ENCODE data around the gene RASGRF2.
"Not testable (repeated sequence)": the region's sequence is repeated elsewhere in the genome, so short reads cannot be mapped to it uniquely, and the experiment has no call there.

The RASGRF2 gene

DNA sequence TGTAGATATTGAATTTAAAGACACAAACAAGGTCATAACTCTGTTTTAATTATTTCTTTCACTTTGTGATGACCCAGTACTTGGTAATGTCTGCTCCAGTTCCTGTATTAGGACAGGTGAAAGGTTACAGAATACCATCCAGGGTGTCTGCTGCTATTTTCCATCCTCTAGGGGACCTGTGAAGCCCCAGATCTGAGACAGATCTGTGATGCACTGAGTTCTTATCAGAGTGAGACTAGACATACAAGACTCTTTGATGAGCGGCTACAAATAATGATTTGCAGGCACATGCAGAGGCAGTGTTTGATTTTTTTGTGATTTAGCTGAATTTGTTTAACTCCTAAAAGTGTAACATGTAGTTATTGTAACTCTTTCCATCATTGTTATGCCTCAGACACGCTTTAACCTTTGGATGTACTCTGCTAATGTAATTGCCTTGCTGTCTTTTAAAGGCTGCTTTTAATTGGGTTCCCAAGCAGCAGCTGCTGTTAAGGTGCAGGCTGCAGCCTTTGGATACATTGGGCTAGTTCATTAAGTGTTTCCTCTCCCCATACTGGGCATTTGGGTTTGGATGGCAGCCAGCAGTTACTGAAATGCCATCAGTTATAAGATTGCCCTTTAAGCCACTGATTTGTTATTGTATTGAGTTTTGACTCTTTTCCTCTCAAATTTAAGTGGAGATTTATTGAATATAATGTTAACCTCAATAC is 63.3 kb downstream of the RASGRF2 start:
- no peak for DNase-seq

DNA sequence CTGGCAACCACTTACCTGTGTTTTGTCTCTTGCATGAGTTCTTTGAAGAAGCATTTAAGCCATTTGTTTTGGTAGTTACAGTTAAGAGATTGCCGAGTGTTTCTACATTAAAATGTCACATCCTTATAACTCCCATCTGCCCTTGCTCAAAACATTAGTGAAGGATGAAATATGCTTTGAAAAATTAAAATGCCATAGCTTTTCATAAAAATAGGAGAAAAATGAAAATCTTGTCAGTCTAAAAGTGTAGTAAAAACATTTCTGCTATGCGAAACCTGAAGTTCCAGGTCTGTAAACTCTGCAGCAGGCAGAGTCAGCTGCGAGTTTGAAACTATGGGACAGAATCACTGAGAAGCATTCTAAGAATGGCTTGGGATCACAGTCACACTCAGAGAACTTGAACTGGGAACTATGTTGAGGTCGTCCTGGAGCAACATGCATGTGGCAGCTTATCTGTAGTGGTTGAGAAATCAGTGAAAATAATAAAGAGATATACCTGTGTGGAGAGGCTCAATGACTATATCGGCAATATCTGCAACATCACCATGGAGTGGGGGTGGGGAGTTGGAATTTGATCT is 67.4 kb downstream of the RASGRF2 start:
- no peak for DNase-seq

DNA sequence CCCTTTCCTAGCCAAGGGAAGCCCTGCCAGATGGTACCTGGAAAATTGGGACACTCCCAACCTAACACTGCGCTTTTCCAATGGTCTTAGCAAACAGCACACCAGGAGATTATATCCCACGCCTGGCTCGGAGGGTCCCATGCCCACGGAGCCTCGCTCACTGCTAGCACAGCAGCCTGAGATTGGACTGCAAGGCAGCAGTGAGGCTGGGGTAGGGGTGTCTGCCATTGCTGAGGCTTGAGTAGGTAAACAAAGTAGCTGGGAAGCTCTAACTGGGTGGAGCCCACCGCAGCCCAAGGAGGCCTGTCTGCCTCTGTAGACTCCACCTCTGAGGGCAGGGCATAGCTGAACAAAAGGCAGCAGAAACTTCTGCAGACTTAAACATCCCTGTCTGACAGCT is 68.7 kb downstream of the RASGRF2 start:
- DNase-seq, result not testable (repeated sequence)

DNA sequence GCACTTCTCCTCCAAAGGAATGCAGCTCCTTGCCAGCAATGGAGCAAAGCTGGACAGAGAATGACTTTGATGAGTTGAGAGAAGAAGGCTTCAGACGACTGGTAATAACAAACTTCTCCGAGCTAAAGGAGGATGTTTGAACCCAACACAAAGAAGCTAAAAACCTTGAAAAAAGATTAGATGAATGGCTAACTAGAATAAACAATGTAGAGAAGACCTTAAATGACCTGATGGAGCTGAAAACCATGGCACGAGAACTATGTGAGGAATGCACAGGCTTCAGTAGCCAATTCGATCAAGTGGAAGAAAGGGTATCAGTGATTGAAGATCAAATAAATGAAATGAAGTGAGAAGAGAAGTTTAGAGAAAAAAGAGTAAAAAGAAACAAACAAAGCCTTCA is 69.6 kb downstream of the RASGRF2 start:
- DNase-seq, result not testable (repeated sequence)

DNA sequence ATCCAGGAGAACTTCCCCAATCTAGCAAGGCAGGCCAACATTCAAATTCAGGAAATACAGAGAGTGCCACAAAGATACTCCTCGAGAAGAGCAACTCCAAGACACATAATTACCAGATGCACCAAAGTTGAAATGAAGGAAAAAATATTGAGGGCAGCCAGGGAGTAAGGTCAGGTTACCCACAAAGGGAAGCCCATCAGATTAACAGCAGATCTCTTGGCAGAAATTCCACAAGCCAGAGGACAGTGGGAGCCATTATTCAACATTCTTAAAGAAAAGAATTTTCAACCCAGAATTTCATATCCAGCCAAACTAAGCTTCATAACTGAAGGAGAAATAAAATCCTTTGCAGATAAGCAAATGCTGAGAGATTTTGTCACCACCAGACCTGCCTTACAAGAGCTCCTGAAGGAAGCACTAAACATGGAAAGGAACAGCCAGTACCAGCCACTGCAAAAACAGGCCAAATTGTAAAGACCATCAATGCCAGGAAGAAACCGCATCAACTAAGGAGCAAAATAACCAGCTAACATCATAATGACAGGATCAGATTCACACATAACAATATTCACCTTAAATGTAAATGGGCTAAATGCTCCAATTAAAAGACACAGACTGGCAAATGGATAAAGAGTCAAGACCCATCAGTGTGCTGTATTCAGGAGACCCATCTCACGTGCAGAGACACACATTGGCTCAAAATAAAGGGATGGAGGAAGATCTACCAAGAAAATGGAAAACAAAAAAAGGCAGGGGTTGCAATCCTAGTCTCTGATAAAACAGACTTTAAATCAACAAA is 70.3 kb downstream of the RASGRF2 start:
- not testable (repeated sequence) for DNase-seq

DNA sequence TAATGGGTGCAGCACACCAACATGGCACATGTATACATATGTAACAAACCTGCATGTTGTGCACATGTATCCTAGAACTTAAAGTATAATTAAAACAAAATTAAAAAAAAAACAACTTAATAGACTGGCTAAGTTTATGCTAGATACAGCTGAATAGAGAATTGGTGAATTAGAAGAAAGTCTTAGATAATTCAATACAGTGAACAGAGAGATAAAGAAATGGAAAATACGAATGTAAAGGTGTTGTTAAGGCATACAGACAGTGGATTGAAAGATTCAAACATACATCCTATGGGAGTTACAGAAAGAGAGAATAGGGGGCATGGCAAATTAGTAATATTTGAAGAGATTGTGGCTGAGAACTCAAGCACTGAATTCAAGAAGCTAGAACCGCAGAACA is 75.4 kb downstream of the RASGRF2 start:
- DNase-seq, result no peak

DNA sequence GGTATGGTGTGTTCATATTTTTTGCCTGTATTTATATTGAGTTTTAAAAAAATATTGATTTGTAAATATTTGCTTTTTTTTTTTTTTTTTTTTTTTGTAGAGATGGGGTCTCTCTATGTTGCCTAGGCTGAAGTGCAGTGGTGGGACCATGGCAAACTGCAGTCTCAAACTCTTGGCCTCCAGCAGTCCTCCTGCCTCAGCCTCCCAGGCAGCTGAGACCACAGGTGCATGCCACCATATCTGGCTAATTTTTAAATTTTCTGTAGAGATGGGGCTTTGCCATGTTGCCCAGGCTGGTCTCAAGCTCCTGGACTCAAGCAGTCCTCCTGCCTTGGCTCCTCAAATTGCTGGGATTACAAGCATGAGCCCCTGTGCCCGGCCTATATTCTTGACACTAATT is 78.3 kb downstream of the RASGRF2 start:
- no peak for DNase-seq

DNA sequence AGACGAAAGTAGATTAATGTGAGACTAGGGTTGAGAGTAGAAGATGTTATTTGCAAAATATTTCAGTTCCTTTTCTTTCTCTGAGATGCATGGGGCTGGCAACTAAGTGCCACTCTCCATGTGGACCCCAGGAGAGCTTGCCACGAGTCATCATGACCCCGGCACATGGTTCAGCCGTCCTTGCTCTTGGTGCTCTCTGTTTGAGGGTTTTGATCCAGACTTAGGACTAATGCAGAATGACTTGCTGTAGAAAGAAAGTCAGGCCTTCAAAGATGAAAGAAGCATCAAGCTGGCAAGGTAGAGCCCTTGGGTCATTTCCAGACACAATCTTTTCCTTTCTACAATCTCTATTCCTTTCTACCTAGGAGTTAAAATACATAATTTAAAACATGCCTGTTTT is 84.7 kb downstream of the RASGRF2 start:
- no peak for DNase-seq

DNA sequence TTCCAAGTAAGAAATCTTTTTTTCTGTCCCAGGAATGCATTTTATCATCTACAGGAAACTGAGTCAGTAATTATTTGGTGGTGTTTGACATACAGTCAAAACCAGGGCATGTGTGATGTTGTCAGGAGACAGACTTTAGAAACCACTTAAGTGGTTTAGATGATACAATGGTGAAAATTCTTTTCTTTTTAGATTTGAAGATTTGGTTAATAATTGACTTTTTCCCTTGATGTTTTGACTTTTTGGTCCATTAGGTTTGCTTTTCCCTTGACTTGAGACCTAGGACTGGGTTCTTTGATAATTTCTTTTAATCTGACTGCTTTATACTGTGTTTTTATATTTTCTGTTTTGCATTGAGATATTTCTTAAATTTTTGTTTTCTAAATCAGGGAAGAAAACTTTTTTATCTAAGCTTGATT is 85.2 kb downstream of the RASGRF2 start:
- DNase-seq, result no peak

DNA sequence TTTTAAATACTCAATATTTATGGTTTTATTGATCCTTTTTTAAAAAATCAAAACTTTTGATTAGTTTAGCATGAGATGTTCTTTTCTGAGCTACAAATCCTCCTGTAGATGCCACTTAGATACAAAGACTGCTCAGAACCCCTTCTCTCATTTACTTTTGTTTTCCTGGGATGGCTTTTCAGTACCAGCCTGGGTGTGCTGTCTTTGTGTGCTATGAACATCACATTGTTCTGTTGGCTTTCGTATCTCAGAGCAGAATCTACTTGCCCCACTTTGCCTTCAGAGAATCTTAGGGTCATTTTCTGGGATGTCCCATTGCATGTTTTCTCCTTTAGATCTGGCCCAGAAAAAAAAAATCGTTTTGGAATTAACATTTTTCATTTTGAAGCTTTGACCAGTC is 85.9 kb downstream of the RASGRF2 start:
- DNase-seq, result no peak

DNA sequence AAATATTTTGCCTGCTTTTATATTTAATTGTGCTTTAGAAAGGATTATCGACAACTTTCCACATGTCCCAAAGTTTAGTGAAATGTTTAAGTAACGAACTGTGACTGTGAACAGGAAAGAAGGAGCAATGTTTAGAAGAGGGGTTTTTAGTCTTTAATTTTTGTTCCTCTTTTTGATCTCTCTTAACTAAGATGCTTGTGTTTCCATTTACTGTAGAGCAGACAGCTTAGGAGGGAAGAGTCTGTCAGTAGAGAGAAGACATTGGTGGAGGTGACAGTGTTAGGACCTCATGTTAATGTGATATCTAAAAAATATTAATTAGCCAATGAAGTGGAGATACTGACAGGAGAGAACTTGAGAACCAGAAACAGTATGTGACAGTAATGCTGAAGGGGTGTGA is 92.2 kb downstream of the RASGRF2 start:
- no peak for DNase-seq

DNA sequence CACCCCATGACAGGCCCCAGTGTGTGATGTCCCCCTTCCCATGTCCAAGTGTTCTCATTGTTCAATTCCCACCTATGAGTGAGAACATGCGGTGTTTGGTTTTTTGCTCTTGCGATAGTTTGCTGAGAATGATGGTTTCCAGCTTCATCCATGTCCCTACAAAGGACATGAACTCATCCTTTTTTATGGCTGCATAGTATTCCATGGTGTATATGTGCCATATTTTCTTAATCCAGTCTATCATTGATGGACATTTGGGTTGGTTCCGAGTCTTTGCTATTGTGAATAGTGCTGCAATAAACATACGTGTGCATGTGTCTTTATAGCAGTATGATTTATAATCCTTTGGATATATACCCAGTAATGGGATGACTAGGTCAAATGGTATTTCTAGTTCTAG is 93.1 kb downstream of the RASGRF2 start:
- DNase-seq, result not testable (repeated sequence)

DNA sequence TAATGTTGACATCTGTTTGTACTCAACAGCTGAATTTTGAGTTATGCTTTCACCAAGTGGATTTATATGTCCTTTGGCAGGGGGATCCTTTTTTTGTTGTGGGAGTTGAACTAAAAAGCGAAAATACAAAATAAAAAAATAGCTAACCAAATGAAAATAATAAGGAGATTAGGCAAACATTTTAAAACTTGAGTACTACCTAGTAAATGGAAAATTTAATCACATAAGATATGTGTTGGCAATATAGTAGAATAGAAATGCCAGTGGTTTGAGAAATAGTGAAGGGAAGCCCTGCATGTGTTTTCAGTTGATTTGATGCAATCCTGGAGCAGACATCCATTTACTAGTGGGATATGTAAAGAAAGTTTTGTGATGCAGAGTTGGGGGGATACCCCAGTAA is 98.0 kb downstream of the RASGRF2 start:
- no peak for DNase-seq

DNA sequence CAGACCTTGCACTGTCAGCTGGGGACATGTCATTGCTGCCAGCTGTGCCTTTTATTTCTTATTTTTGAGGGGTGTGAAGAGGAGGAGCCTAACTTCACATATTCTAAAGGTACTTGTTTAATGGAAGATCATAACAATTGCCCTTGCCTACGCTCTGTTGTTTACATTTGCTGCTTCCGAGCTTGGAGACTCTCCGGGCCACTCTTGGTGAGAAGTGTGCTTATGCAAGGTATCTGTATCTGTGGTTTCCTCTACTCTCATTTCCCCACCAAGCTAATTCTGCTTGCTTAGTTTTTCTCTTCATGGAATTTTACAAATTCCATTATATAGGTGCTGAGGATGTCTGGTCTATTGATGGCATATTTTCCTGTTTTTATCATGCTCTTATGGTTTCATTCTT is 105.3 kb downstream of the RASGRF2 start:
- no peak for DNase-seq

DNA sequence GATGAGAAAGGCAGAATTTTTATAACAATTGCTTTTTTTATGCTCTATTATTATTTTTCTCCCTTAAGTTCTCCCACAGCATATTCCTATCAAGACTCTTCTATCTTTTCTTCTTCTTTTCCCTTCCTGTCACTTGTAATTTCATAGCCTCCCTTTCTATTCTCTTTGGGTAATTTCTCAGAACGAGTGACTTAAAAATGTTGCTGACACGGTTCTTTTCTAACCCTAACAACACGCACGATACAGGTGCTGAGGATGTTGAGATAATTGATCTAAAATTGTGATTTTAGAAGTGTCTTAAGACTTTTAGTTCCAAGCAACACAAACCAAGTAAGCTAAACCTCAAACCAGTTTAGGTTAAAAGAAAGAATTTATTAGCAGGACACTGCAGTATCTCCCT is 105.9 kb downstream of the RASGRF2 start:
- no peak for DNase-seq

DNA sequence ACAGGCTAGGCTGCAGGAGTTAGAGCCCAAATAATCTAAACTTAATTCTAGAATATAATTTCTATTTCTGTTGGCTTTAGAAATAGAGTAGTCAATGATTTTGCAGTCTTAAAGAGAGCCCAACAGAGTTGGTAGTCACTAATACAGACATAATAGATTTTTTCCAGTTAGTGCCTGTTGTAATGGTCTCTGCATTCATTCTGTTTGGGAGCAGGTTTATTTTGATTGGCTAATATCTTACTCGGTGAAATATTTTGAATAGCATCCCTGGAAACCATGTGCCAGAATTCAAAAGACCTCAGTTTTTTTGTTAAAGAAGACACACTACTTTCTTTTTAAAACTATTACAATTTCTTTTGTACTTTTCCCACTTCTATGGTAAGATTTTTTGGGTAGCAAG is 107.2 kb downstream of the RASGRF2 start:
- DNase-seq, result no peak

DNA sequence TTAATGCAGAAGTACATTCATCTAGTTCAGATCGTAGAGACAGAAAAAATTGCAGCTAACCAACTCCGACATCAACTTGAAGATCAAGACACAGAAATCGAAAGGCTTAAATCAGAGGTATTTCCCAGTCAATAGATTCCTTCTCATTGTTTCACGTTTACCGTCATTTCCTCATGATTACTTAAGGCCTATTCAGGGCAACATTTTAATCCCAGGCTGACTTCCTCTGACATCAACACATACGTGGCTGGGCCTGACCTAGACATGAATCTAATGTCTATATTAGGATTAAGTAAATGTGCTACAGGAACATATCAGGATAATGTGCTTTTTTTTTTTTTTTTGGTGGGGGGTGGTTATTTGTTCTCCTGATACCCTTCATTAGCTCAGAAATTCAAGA is 107.9 kb downstream of the RASGRF2 start:
- no peak for DNase-seq

DNA sequence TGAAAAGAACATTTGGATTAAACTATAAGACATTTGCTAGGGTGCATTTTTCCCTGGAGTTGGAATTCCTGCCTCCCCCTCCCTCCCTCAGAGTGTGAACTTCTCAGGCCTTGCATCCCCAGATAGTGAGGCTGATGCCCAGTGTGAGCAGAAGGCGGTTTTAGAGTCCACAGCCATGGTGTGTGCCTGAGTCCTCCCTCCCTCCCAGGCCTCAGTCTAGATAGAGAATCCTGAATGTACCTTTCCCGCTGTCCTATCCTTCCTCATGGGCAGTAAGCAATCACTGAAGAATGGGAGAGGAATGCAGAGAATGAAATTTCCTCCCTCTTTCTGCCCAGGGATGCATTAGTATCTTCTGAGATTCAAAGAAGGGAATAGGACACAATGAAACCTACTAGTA is 108.5 kb downstream of the RASGRF2 start:
- DNase-seq, result no peak

DNA sequence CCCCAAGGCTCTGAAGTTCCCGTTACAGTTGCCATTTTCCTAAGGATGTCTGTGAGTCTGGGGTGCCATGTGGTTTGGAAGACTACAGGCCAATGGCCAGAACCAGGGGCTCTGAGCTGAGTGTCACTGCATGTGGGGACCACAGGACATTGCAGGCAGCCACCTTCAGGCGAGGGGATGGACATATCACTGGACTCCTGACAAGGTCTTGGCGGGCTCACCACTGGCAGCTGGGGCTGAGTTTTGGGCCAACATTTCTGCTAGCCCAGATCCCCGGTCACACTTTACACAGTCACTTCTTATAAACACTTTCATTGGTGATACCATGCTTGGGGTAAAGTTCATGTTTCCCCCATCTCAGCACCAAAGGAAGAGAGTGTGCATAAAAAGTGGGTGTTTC is 109.8 kb downstream of the RASGRF2 start:
- DNase-seq, result no peak

DNA sequence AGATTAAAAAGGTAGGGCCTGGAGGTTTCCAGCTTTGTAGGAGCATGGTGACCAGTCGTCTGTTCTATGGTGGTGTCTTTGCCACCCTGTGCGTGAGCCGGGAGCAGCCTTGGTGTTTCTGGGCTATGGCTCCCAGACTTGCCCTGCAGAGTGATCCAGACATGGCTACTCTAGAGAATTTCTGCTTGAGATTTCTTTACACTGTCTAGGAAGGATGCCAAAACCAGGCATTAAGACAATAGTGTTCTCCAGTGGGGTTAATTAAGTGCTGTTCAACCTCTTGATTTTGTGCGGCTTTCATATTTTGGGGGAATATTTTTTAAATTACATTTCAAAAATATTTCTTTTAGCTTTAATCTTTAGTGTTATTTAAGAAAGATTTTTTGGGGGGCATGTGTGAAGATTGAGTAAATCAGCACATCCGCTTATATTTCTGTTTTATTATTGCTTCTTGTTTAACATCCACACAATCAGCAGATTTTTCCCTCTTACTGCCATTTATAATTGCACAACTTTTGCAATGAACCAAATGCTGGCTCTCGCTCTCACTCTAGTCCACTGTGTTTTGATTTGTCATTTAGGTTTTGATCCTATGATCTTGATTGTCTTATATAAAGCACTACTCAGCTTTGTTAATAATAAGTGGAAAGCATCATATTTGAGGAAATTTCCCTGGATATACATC is 110.5 kb downstream of the RASGRF2 start:
- DNase-seq, result no peak

DNA sequence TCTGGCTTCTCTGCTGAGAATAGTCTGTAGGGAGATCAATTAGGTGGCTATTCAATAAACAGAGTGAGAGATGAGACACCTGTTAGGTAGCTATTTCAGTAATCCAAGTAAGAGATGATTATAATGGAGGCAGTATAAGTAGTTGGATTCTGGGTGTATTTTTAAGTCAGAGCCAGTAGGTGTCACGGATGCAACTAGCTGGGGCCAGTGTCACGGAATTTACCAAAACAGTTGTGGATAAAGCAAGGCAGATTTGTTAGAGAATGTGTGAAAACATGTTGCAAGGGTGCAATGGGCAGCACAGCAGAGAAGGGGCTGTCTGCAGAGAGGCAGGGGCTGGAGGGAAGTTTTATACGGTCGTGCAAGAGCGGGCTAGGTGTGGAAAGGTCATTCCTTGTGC is 114.9 kb downstream of the RASGRF2 start:
- DNase-seq, result no peak

DNA sequence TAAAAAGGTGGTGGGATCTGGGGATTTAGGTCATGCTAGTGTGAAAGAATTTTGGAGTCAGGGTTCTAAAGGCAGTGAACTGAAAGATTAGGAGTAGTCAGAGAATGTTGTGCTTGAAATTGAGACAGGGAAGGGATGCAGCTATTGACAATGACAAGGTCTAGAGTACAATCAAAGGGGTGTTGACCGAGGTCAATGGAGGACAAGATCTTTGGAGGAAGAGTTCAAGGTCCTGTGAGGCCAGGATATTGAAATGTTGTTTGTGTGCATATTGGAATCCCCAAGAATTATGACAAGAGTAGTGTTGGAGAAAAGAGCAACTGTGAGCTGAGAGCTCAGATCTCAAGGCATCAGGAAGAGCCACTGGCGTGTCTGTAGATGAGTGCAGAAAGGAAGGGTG is 116.9 kb downstream of the RASGRF2 start:
- no peak for DNase-seq

DNA sequence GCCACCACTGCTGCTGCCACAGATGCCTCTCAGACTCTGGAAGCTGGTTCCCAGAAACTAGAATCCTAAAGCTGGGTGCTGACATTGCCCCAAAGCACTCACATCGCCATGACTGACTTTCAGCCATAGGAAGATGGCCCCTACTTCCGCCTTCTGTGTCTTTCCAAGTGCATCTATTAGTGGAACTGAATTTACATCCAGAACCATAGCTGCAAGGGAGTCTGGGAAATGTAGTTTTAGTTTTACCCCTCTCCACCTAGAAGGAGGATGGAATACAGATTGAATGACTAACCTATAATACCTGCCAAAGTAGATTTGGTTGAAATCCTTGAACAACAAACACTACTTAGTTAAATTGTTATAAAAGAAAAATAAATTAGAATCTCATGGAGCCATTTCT is 118.8 kb downstream of the RASGRF2 start:
- DNase-seq, result no peak
